OCI-LY7 (cell line): Measurements from ENCODE around the gene SEMA6D. TPM values are rescaled to one million over a fixed set of nuclear protein-coding genes. Genes with fewer than 3 reads are reported as not detected.

Experiments
- BruUV-seq: library from RNA; stranded (reverse); fragments of 400-500 nt; replicated peaks from 2 replicates; lab custom pipeline; 2021; lab: Mats Ljungman, UMichigan
- CTCF ChIA-PET: fragments of 300-600 bp; sonication (Branson Sonifier 250); formaldehyde crosslinking; loops from one replicate; lab custom pipeline; 2022; ENCODE audit warnings: antibody characterized with exemption; ENCODE audit not compliant: unreplicated experiment; lab: Charles Lee
- POLR2A ChIA-PET: fragments of 300-600 bp; sonication (Branson Sonifier 250); formaldehyde crosslinking; loops from one replicate; lab custom pipeline; 2022; ENCODE audit warnings: antibody characterized with exemption; lab: Charles Lee
- DNase-seq: peaks from one replicate; pipeline ENCODE4 v3.0.0-alpha.2; 2015; ENCODE audit warnings: low spot score
- H2AFZ ChIP-seq: fragments of 200-600 bp; sonication (generic), shearing (Covaris generic); 2 replicates; pipeline ENCODE4 v1.6.1; 2014; ENCODE audit warnings: mild to moderate bottlenecking, antibody characterized with exemption, low read length, moderate library complexity
- H3K27ac ChIP-seq: fragments of 200-600 bp; sonication (generic); 2 replicates; pipeline ENCODE4 v1.5.1; 2014; ENCODE audit warnings: mixed run types, low read depth, mild to moderate bottlenecking, moderate library complexity, low read length, inconsistent platforms; ENCODE audit not compliant: poor library complexity, severe bottlenecking
- H3K36me3 ChIP-seq: fragments of 200-600 bp; sonication (generic); 2 replicates; pipeline ENCODE4 v1.6.1; 2014; ENCODE audit warnings: mild to moderate bottlenecking, antibody characterized with exemption, low read length, moderate library complexity, mixed read lengths; ENCODE audit not compliant: insufficient read depth
- H3K4me1 ChIP-seq: fragments of 200-600 bp; sonication (generic); 2 replicates; pipeline ENCODE4 v1.5.1; 2014; ENCODE audit warnings: mild to moderate bottlenecking, low read length; ENCODE audit not compliant: insufficient read depth, poor library complexity, severe bottlenecking
- H3K4me2 ChIP-seq: fragments of 200-600 bp; sonication (generic); 2 replicates; pipeline ENCODE4 v1.6.1; 2014; ENCODE audit warnings: mild to moderate bottlenecking, low read length
- H3K4me3 ChIP-seq: fragments of 200-600 bp; sonication (generic); 2 replicates; pipeline ENCODE4 v1.5.1; 2014; ENCODE audit warnings: mild to moderate bottlenecking, low read depth, low read length; ENCODE audit not compliant: poor library complexity, severe bottlenecking
- H3K79me2 ChIP-seq: fragments of 200-600 bp; sonication (generic); 2 replicates; pipeline ENCODE4 v1.6.1; 2016; ENCODE audit warnings: low read depth, mild to moderate bottlenecking, low read length, moderate library complexity, mixed read lengths; ENCODE audit not compliant: insufficient read depth
- H3K9me2 ChIP-seq: fragments of 200-600 bp; sonication (generic); 2 replicates; pipeline ENCODE4 v1.6.1; 2016; ENCODE audit warnings: mild to moderate bottlenecking, low read length, mixed read lengths; ENCODE audit not compliant: insufficient read depth
- H3K9me3 ChIP-seq: fragments of 200-600 bp; sonication (generic); 2 replicates; pipeline ENCODE4 v1.6.1; 2014; ENCODE audit warnings: mild to moderate bottlenecking, mixed run types, low read length, mixed read lengths
- H4K20me1 ChIP-seq: fragments of 200-600 bp; sonication (generic); 2 replicates; pipeline ENCODE4 v1.6.1; 2014; ENCODE audit warnings: mild to moderate bottlenecking, antibody characterized with exemption, low read length, moderate library complexity, mixed read lengths; ENCODE audit not compliant: insufficient read depth
- CTCF ChIP-seq: fragments of 200-600 bp; sonication (generic); conservative IDR thresholded peaks from 2 replicates; pipeline ENCODE4 v1.5.1; 2014; ENCODE audit warnings: mild to moderate bottlenecking, antibody characterized with exemption, low read length, moderate library complexity, mixed read lengths
- EZH2phosphoT487 ChIP-seq: fragments of 200-600 bp; sonication (generic); IDR thresholded peaks from 2 replicates; pipeline ENCODE4 v1.6.1; 2018; ENCODE audit warnings: low read depth, borderline replicate concordance, mild to moderate bottlenecking, mixed run types, antibody characterized with exemption, low read length, moderate library complexity, mixed read lengths
- intact Hi-C: fragments of 100-400 bp; cut with micrococcal nuclease; formaldehyde crosslinking; loops from one replicate; pipeline ENCODE4 v1.10.0; 2022; ENCODE audit not compliant: unreplicated experiment
- total RNA-seq, 2 experiments: library from RNA; depleted of rRNA in 1 of 2; stranded (reverse); fragments of >200 nt in 1 of 2; shearing (Covaris generic) in 1 of 2; gene quantifications; 2 replicates each; pipeline ENCODE4 v1.2.3, GENCODE V29; 2014 to 2022

Gene SEMA6D
- total RNA-seq, 2 experiments from 2014 or later = not detected

GRCh38 chr15:47732248-47732647 is 14.9 kb downstream of the SEMA6D start:
- DNase-seq = no peak

GRCh38 chr15:47733085-47733484 is 15.8 kb downstream of the SEMA6D start:
- H2AFZ ChIP-seq = no peak overlapping the region
- no peaks in the 10 kb centered on the region for H3K4me1 ChIP-seq
- intact Hi-C loops = no loop called here
- BruUV-seq = no TSS peak
- no peaks in the 10 kb centered on the region for H3K9me2 ChIP-seq
- no peaks in the 10 kb centered on the region for H4K20me1 ChIP-seq
- no peak for TF ChIP-seq EZH2phosphoT487
- no peak for TF ChIP-seq CTCF
- ChIA-PET POLR2A (no interaction called here), CTCF (no interaction called here)
- H3K4me3 ChIP-seq = no peak overlapping the region
- no peaks in the 10 kb centered on the region for H3K79me2 ChIP-seq
- DNase-seq = no peak
- H3K36me3 ChIP-seq = no peaks in the 10 kb centered on the region
- no peak overlapping the region for H3K4me2 ChIP-seq
- H3K27ac ChIP-seq = no peak overlapping the region
- no peaks in the 10 kb centered on the region for H3K9me3 ChIP-seq

More at GRCh38 chr15:47732248-47732647, 14.9 kb downstream of the SEMA6D start:
- POLR2A ChIA-PET = no interaction called here
- Histone ChIP-seq H3K4me1 (no peaks in the 10 kb centered on the region), H3K9me3 (no peaks in the 10 kb centered on the region), H3K27ac (no peak overlapping the region), H3K79me2 (no peaks in the 10 kb centered on the region), H3K9me2 (no peaks in the 10 kb centered on the region), H4K20me1 (no peaks in the 10 kb centered on the region), H2AFZ (no peak overlapping the region), H3K4me3 (no peak overlapping the region), H3K36me3 (no peaks in the 10 kb centered on the region), H3K4me2 (no peak overlapping the region)
- intact Hi-C loops = no loop called here
- CTCF ChIA-PET = no interaction called here
- no TSS peak for BruUV-seq
- no peak for TF ChIP-seq CTCF

GRCh38 chr15:47736143-47736786 is 19.0 kb downstream of the SEMA6D start:
- no peak for DNase-seq
- ChIA-PET CTCF (no interaction called here), POLR2A (interaction anchor here (0.6 kb wide), 1 partner anchor 525 kb away, joined by 3 read pairs; no protein-coding TSS in a partner anchor)
- no peaks in the 10 kb centered on the region for H3K9me2 ChIP-seq
- no peak for TF ChIP-seq CTCF
- TF ChIP-seq EZH2phosphoT487 = no peak
- intact Hi-C loops = no loop called here
- no peak overlapping the region for H3K4me3 ChIP-seq
- no peaks in the 10 kb centered on the region for H4K20me1 ChIP-seq
- H3K36me3 ChIP-seq = no peaks in the 10 kb centered on the region
- H3K27ac ChIP-seq = no peak overlapping the region
- no peak overlapping the region for H3K4me2 ChIP-seq
- no peaks in the 10 kb centered on the region for H3K9me3 ChIP-seq
- no peak overlapping the region for H2AFZ ChIP-seq
- H3K79me2 ChIP-seq = no peaks in the 10 kb centered on the region
- no TSS peak for BruUV-seq
- H3K4me1 ChIP-seq = no peaks in the 10 kb centered on the region
